ENCODE data around the gene PLXNA2.

Gene PLXNA2

GRCh38 chr1:208182880-208183645, 61.1 kb downstream of the PLXNA2 start:
- no peaks in the 10 kb centered on the region for H3K9me3 Mint-ChIP-seq
- no peak overlapping the region for H3K4me3 Mint-ChIP-seq
- peaks cover 3% of the 10 kb centered on the region for H3K27me3 Mint-ChIP-seq (ENCODE audit: low read depth)
- no peaks in the 10 kb centered on the region for H3K4me1 Mint-ChIP-seq (ENCODE audit: low read depth)
- no peaks in the 10 kb centered on the region for H3K36me3 Mint-ChIP-seq (ENCODE audit: low read depth)
- H3K27ac Mint-ChIP-seq = no peak overlapping the region

GRCh38 chr1:208181364-208181763, 62.8 kb downstream of the PLXNA2 start:
- Mint-ChIP-seq H3K9me3 (no peaks in the 10 kb centered on the region), H3K27me3 (ENCODE audit: low read depth) (peaks cover 9% of the 10 kb centered on the region)

GRCh38 chr1:208180421-208180820, 63.8 kb downstream of the PLXNA2 start:
- Mint-ChIP-seq H3K9me3 (no peaks in the 10 kb centered on the region), H3K27ac (no peak overlapping the region), H3K4me3 (no peak overlapping the region), H3K36me3 (ENCODE audit: low read depth) (no peaks in the 10 kb centered on the region), H3K27me3 (ENCODE audit: low read depth) (peaks cover 13% of the 10 kb centered on the region), H3K4me1 (ENCODE audit: low read depth) (no peaks in the 10 kb centered on the region)

More at GRCh38 chr1:208181364-208181763, 62.8 kb downstream of the PLXNA2 start:
- Mint-ChIP-seq H3K4me3 (no peak overlapping the region), H3K27ac (no peak overlapping the region), H3K36me3 (ENCODE audit: low read depth) (no peaks in the 10 kb centered on the region), H3K4me1 (ENCODE audit: low read depth) (no peaks in the 10 kb centered on the region)

GRCh38 chr1:208179961-208180409, 64.2 kb downstream of the PLXNA2 start:
- Mint-ChIP-seq H3K4me1 (ENCODE audit: low read depth) (no peaks in the 10 kb centered on the region), H3K4me3 (no peak overlapping the region), H3K27ac (no peak overlapping the region), H3K9me3 (no peaks in the 10 kb centered on the region), H3K27me3 (ENCODE audit: low read depth) (peaks cover 13% of the 10 kb centered on the region), H3K36me3 (ENCODE audit: low read depth) (no peaks in the 10 kb centered on the region)

- no peaks in the 10 kb centered on the region for H3K36me3 Mint-ChIP-seq (ENCODE audit: low read depth)
- H3K4me3 Mint-ChIP-seq = no peak overlapping the region
- H3K4me1 Mint-ChIP-seq (ENCODE audit: low read depth) = no peaks in the 10 kb centered on the region
- no peaks in the 10 kb centered on the region for H3K9me3 Mint-ChIP-seq
- peaks cover 13% of the 10 kb centered on the region for H3K27me3 Mint-ChIP-seq (ENCODE audit: low read depth)
- H3K27ac Mint-ChIP-seq = no peak overlapping the region
Measured at GRCh38 chr1:208179263-208179816, 64.8 kb downstream of the PLXNA2 start.

- Mint-ChIP-seq H3K27ac (no peak overlapping the region), H3K9me3 (no peaks in the 10 kb centered on the region), H3K27me3 (ENCODE audit: low read depth) (peaks cover 18% of the 10 kb centered on the region), H3K4me1 (ENCODE audit: low read depth) (no peaks in the 10 kb centered on the region), H3K4me3 (no peak overlapping the region), H3K36me3 (ENCODE audit: low read depth) (no peaks in the 10 kb centered on the region)
Measured at GRCh38 chr1:208178091-208178529, 66.1 kb downstream of the PLXNA2 start.

GRCh38 chr1:208177656-208178055, 66.5 kb downstream of the PLXNA2 start:
- no peak overlapping the region for H3K4me3 Mint-ChIP-seq
- H3K9me3 Mint-ChIP-seq = no peaks in the 10 kb centered on the region
- no peak overlapping the region for H3K27ac Mint-ChIP-seq
- H3K27me3 Mint-ChIP-seq (ENCODE audit: low read depth) = peaks cover 18% of the 10 kb centered on the region
- H3K36me3 Mint-ChIP-seq (ENCODE audit: low read depth) = no peaks in the 10 kb centered on the region
- no peaks in the 10 kb centered on the region for H3K4me1 Mint-ChIP-seq (ENCODE audit: low read depth)

- Mint-ChIP-seq H3K27me3 (ENCODE audit: low read depth) (peaks cover 15% of the 10 kb centered on the region), H3K36me3 (ENCODE audit: low read depth) (no peaks in the 10 kb centered on the region), H3K4me1 (ENCODE audit: low read depth) (no peaks in the 10 kb centered on the region), H3K27ac (no peak overlapping the region), H3K9me3 (no peaks in the 10 kb centered on the region), H3K4me3 (no peak overlapping the region)
Measured at GRCh38 chr1:208176649-208177048, 67.5 kb downstream of the PLXNA2 start.

- H3K4me1 Mint-ChIP-seq (ENCODE audit: low read depth) = no peaks in the 10 kb centered on the region
Measured at GRCh38 chr1:208175508-208175895, 68.7 kb downstream of the PLXNA2 start.

GRCh38 chr1:208174731-208175507, 69.3 kb downstream of the PLXNA2 start:
- Mint-ChIP-seq H3K27ac (no peak overlapping the region), H3K36me3 (ENCODE audit: low read depth) (no peaks in the 10 kb centered on the region), H3K27me3 (ENCODE audit: low read depth) (peaks cover 24% of the 10 kb centered on the region), H3K4me3 (no peak overlapping the region), H3K9me3 (no peaks in the 10 kb centered on the region), H3K4me1 (ENCODE audit: low read depth) (no peaks in the 10 kb centered on the region)

More at GRCh38 chr1:208175508-208175895, 68.7 kb downstream of the PLXNA2 start:
- H3K9me3 Mint-ChIP-seq = no peaks in the 10 kb centered on the region
- no peak overlapping the region for H3K4me3 Mint-ChIP-seq
- no peaks in the 10 kb centered on the region for H3K36me3 Mint-ChIP-seq (ENCODE audit: low read depth)
- H3K27me3 Mint-ChIP-seq (ENCODE audit: low read depth) = peaks cover 20% of the 10 kb centered on the region
- H3K27ac Mint-ChIP-seq = no peak overlapping the region

GRCh38 chr1:208174200-208174599, 70.0 kb downstream of the PLXNA2 start:
- H3K27me3 Mint-ChIP-seq (ENCODE audit: low read depth) = peaks cover 27% of the 10 kb centered on the region
- no peaks in the 10 kb centered on the region for H3K36me3 Mint-ChIP-seq (ENCODE audit: low read depth)
- H3K4me3 Mint-ChIP-seq = no peak overlapping the region
- no peaks in the 10 kb centered on the region for H3K4me1 Mint-ChIP-seq (ENCODE audit: low read depth)
- no peak overlapping the region for H3K27ac Mint-ChIP-seq
- no peaks in the 10 kb centered on the region for H3K9me3 Mint-ChIP-seq

GRCh38 chr1:208173749-208174148, 70.4 kb downstream of the PLXNA2 start:
- Mint-ChIP-seq H3K9me3 (no peaks in the 10 kb centered on the region), H3K4me1 (ENCODE audit: low read depth) (no peaks in the 10 kb centered on the region), H3K27me3 (ENCODE audit: low read depth) (peaks cover 27% of the 10 kb centered on the region), H3K4me3 (no peak overlapping the region), H3K27ac (no peak overlapping the region), H3K36me3 (ENCODE audit: low read depth) (no peaks in the 10 kb centered on the region)

- Mint-ChIP-seq H3K4me1 (ENCODE audit: low read depth) (no peaks in the 10 kb centered on the region), H3K36me3 (ENCODE audit: low read depth) (no peaks in the 10 kb centered on the region), H3K27me3 (ENCODE audit: low read depth) (peaks cover 27% of the 10 kb centered on the region), H3K9me3 (no peaks in the 10 kb centered on the region), H3K27ac (no peak overlapping the region), H3K4me3 (no peak overlapping the region)
Measured at GRCh38 chr1:208172423-208173145, 71.6 kb downstream of the PLXNA2 start.

All from T-helper 1 cell treated with Interleukin-12 subunit alpha and Interleukin-12 subunit beta and Interleukin-4 antibody, amounts not matched to agents 30 μg/mL and 1 μg/mL, for 36 hours (primary cell).